K562 (cell line): ENCODE measurements around the gene GOLPH3. TPM values are rescaled to one million over a fixed set of nuclear protein-coding genes. Genes with fewer than 3 reads are reported as not detected.

Source experiments
- ADNP ChIP-seq: fragments of 200-800 bp; sonication (Bioruptor generic); IDR thresholded peaks from 2 replicates; pipeline ENCODE4 v1.6.1; 2016; ENCODE audit warnings: missing genetic modification characterization, missing compliant biosample characterization
- ARID4B ChIP-seq: sonication (generic); formaldehyde crosslinking; IDR thresholded peaks from 2 replicates; pipeline ENCODE4 v1.8.0; 2022; ENCODE audit warnings: mild to moderate bottlenecking, missing genetic modification reagents
- CBX3 ChIP-seq, 2 experiments: IDR thresholded peaks; 1 replicate in 1 of 2; 2 replicates in 1 of 2; pipeline ENCODE4 v1.6.1; 2012; ENCODE audit warnings: inconsistent platforms in 2 of 2, low read length in 2 of 2, borderline replicate concordance in 1 of 2, control low read depth in 1 of 2
- CHAMP1 ChIP-seq: fragments of 450-650 bp; IDR thresholded peaks from 2 replicates; pipeline ENCODE4 v1.6.1; 2016; ENCODE audit warnings: mild to moderate bottlenecking
- CTCFL ChIP-seq: IDR thresholded peaks from 2 replicates; pipeline ENCODE4 v1.6.1; 2011; ENCODE audit warnings: borderline replicate concordance, low read depth, mild to moderate bottlenecking, moderate library complexity, low read length; ENCODE audit not compliant: insufficient read depth, poor library complexity, severe bottlenecking
- ELF4 ChIP-seq: fragments of 450-650 bp; formaldehyde crosslinking; IDR thresholded peaks from 2 replicates; pipeline ENCODE4 v1.4.0; 2022; ENCODE audit warnings: missing genetic modification characterization
- GTF2F1 ChIP-seq: IDR thresholded peaks from 2 replicates; pipeline ENCODE4 v1.6.1; 2011; ENCODE audit warnings: low read depth, low read length, improper control_type of control experiment
- HEY1 ChIP-seq: fragments of 250-450 bp; sonication (Bioruptor Pico); IDR thresholded peaks from 2 replicates; pipeline ENCODE4 v1.5.0; 2020; ENCODE audit warnings: mild to moderate bottlenecking, moderate library complexity, borderline replicate concordance
- HNRNPLL ChIP-seq: fragments of 200-400 bp; formaldehyde crosslinking; IDR thresholded peaks from 2 replicates; pipeline ENCODE4 v1.6.1; 2017; ENCODE audit warnings: low read length, low read depth, mild to moderate bottlenecking; ENCODE audit not compliant: poor library complexity, severe bottlenecking
- KLF1 ChIP-seq: fragments of 450-650 bp; IDR thresholded peaks from 2 replicates; pipeline ENCODE4 v1.6.1; 2016; ENCODE audit warnings: missing genetic modification characterization, missing compliant biosample characterization
- KLF13 ChIP-seq: fragments of 450-650 bp; IDR thresholded peaks from 2 replicates; pipeline ENCODE4 v1.6.1; 2016; ENCODE audit warnings: missing genetic modification characterization, low read depth, mild to moderate bottlenecking, missing compliant biosample characterization, moderate library complexity, borderline replicate concordance
- NCOA2 ChIP-seq, 2 experiments: fragments of 450-650 bp; IDR thresholded peaks; 2 replicates each; pipeline ENCODE4 v1.6.1; 2018; ENCODE audit warnings: mild to moderate bottlenecking in 2 of 2, moderate library complexity in 1 of 2; ENCODE audit not compliant: partially characterized antibody in 2 of 2
- POLR2AphosphoS5 ChIP-seq: IDR thresholded peaks from 2 replicates; pipeline ENCODE4 v1.6.1; 2011; ENCODE audit warnings: mild to moderate bottlenecking, low read depth, low read length, moderate library complexity; ENCODE audit not compliant: control insufficient read depth, insufficient read depth
- ZBTB2 ChIP-seq: fragments of 450-650 bp; IDR thresholded peaks from 2 replicates; pipeline ENCODE4 v1.6.1; 2016; ENCODE audit warnings: antibody characterized with exemption
- ZEB2 ChIP-seq: fragments of 450-650 bp; IDR thresholded peaks from 2 replicates; pipeline ENCODE4 v1.6.1; 2016
- polyA plus RNA-seq, 8 experiments: library from polyadenylated mRNA; depleted of rRNA in 4 of 8; stranded (reverse) in 5 of 8; unstranded in 3 of 8; fragments of >200 nt; fragmentation: Nextera tagmentation in 2 of 8; fragmentation: Illumina TruSeq in 1 of 8; extraction: Ambion mirVana in 2 of 8; extraction: Trizol in 1 of 8; gene quantifications; 2 replicates each; pipeline versions ENCODE4 v1.2.1 to v1.2.3, GENCODE V29; 2011 to 2014; ENCODE audit warnings: inconsistent platforms in 1 of 8, missing spikeins in 1 of 8
- total RNA-seq, 7 experiments: library from RNA; depleted of rRNA in 6 of 7; stranded (reverse); fragments of >200 nt in 6 of 7; fragmentation: Illumina TruSeq in 2 of 7; extraction: Trizol in 2 of 7; gene quantifications; 2 replicates each; pipeline versions ENCODE4 v1.2.1 to v1.2.3, GENCODE V29; 2011 to 2021; ENCODE audit warnings: low replicate concordance in 1 of 7

GOLPH3 gene
- total and polyA plus RNA-seq, 9 of the 15 experiments (the other 6 are each of a cell fraction or from before 2014, with no cell fraction given): 18.8 to 94.6 (median 55.1) TPM

GRCh38 chr5:32174011-32174870, at the start of gene GOLPH3 (continued):
- TF ChIP-seq ARID4B (CRISPR knock-in tag) (peak; percentile 73), POLR2AphosphoS5 (peak; percentile 86), KLF13 (no peak; the same call in 1 of the 2 replicates), GTF2F1 (peak; percentile 45; the same call in 1 of the 2 replicates), ZEB2 (no peak; the same call in 1 of the 2 replicates), CHAMP1 (no peak), CTCFL (peak; percentile 28), ELF4 (CRISPR knock-in tag) (peak; percentile 60), HEY1 (CRISPR knock-in tag) (no peak), ZBTB2 (peak; percentile 62; the same call in 1 of the 2 replicates), KLF1 (tag) (peak; percentile 69; the same call in 1 of the 2 replicates), NCOA2 (IDR thresholded peaks at IDR 0.05; ENCODE audit: partially characterized antibody in 2 of 2) (no peak), HNRNPLL (peak; percentile 56), ADNP (tag) (no peak), CBX3 (IDR thresholded peaks at IDR 0.05; ENCODE audit: borderline replicate concordance in 1 of 2, low read length in 2 of 2) (peak in 1 of 2 experiments; percentile 47; a peak in 1 of 3 replicates)
